GM21619 (cell line): ENCODE measurements around the gene C18orf54.
"Not testable (repeated sequence)": the region's sequence is repeated elsewhere in the genome, so short reads cannot be mapped to it uniquely, and the experiment has no call there.

Experiments used
- ATAC-seq: cut with Tn5 transposase; IDR thresholded peaks from one replicate; pipeline ENCODE4 v1.9.1; 2021; ENCODE audit not compliant: unreplicated experiment

Gene C18orf54

GRCh38 chr18:54357660-54358494 lies at the start of gene C18orf54, which contains the start of gene STARD6:
C18orf54 (plus strand) TSS chr18:54357906; CDS start chr18:54360573, 2,667 bp downstream.
STARD6 (minus strand) TSS chr18:54357858; CDS start chr18:54354573, 3,285 bp downstream.
- peak; percentile 95 for ATAC-seq

GRCh38 chr18:54309564-54309963 lies 48.1 kb upstream of the C18orf54 start:
- not testable (repeated sequence) for ATAC-seq

GRCh38 chr18:54316071-54316820 lies 41.5 kb upstream of the C18orf54 start:
- ATAC-seq, result no peak

- ATAC-seq, result no peak
These were observed 34.1 kb upstream of the C18orf54 start for GRCh38 chr18:54323561-54323960.

- ATAC-seq, result no peak
These were observed 33.7 kb upstream of the C18orf54 start for GRCh38 chr18:54323970-54324369.

- ATAC-seq, result no peak
These were observed 29.9 kb upstream of the C18orf54 start for GRCh38 chr18:54327818-54328217.

GRCh38 chr18:54329787-54330186 lies 27.9 kb upstream of the C18orf54 start:
- ATAC-seq, result no peak

GRCh38 chr18:54330768-54331548 lies 26.7 kb upstream of the C18orf54 start:
- ATAC-seq, result no peak

- ATAC-seq, result no peak
These were observed 22.0 kb upstream of the C18orf54 start for GRCh38 chr18:54335638-54336173.

- ATAC-seq, result no peak
These were observed 19.5 kb upstream of the C18orf54 start for GRCh38 chr18:54338230-54338629.

GRCh38 chr18:54351186-54351585 lies 6.5 kb upstream of the C18orf54 start:
- no peak for ATAC-seq

GRCh38 chr18:54357082-54357659 lies 535 bp upstream of the C18orf54 start:
- ATAC-seq, result peak; percentile 41

- ATAC-seq, result peak; percentile 14
These were observed 862 bp downstream of the C18orf54 start for GRCh38 chr18:54358495-54359040.

- no peak for ATAC-seq
These were observed 1.5 kb downstream of the C18orf54 start for GRCh38 chr18:54359233-54359632.

GRCh38 chr18:54360406-54360805 lies 2.7 kb downstream of the C18orf54 start:
- ATAC-seq, result no peak

GRCh38 chr18:54378057-54378456 lies 20.4 kb downstream of the C18orf54 start:
- ATAC-seq, result no peak

- no peak for ATAC-seq
These were observed 23.9 kb downstream of the C18orf54 start for GRCh38 chr18:54381640-54382039.

- ATAC-seq, result no peak
These were observed 24.4 kb downstream of the C18orf54 start for GRCh38 chr18:54382076-54382475.

- no peak for ATAC-seq
These were observed 25.1 kb downstream of the C18orf54 start for GRCh38 chr18:54382733-54383252.

GRCh38 chr18:54386043-54386442 lies 28.3 kb downstream of the C18orf54 start:
- no peak for ATAC-seq
